Activated B cell treated with CpG ODN at 0.5 μM for 24 hours (primary cell): Measurements from ENCODE around the gene NDUFAF2. TPM values are rescaled to one million over a fixed set of nuclear protein-coding genes. Genes with fewer than 3 reads are reported as not detected.

ENCODE experiments used
- ATAC-seq: fragments of 200-7000 bp; cut with Tn5 transposase; one replicate; pipeline ENCODE4 v1.10.0; 2021; ENCODE audit warnings: low read depth, mild to moderate bottlenecking, moderate library complexity
- CTCF ChIA-PET: fragments of 350-600 bp; sonication (Branson Sonifier 250); formaldehyde crosslinking; loops from one replicate; lab custom pipeline; 2021; ENCODE audit warnings: antibody characterized with exemption; lab: Charles Lee
- POLR2A ChIA-PET: fragments of 350-600 bp; sonication (Branson Sonifier 250); formaldehyde crosslinking; loops from one replicate; lab custom pipeline; 2021; ENCODE audit warnings: antibody characterized with exemption; lab: Charles Lee
- DNase-seq: peaks from one replicate; pipeline ENCODE4 v3.0.0; 2022
- H3K27ac Mint-ChIP-seq: one replicate; pipeline ENCODE4 v1.8.0; 2020; ENCODE audit warnings: mixed read lengths
- H3K27me3 Mint-ChIP-seq: one replicate; pipeline ENCODE4 v1.8.0; 2021; ENCODE audit warnings: mixed read lengths
- H3K36me3 Mint-ChIP-seq: one replicate; pipeline ENCODE4 v1.8.0; 2021; ENCODE audit warnings: low read depth, mixed read lengths
- H3K4me1 Mint-ChIP-seq: one replicate; pipeline ENCODE4 v1.8.0; 2021; ENCODE audit warnings: mixed read lengths
- H3K4me3 Mint-ChIP-seq: one replicate; pipeline ENCODE4 v1.8.0; 2020; ENCODE audit warnings: mild to moderate bottlenecking, mixed read lengths
- H3K9me3 Mint-ChIP-seq: one replicate; pipeline ENCODE4 v1.8.0; 2020; ENCODE audit warnings: mixed read lengths
- CTCF ChIP-seq: fragments of 200-600 bp; IDR thresholded peaks from one replicate; pipeline ENCODE4 v1.8.0; 2022; ENCODE audit warnings: antibody characterized with exemption, mild to moderate bottlenecking
- intact Hi-C: fragments of 100-400 bp; cut with micrococcal nuclease; formaldehyde crosslinking; loops from one replicate; pipeline ENCODE4 v1.15.1; 2024
- total RNA-seq: library from RNA; stranded (reverse); gene quantifications from 2 replicates; pipeline ENCODE4 v1.2.3, GENCODE V29; 2022

Gene NDUFAF2
- total RNA-seq, 1 donor from 2014 or later, result 13.1 TPM

GRCh38 chr5:61098251-61098995 is 153.4 kb downstream of the NDUFAF2 start:
- Mint-ChIP-seq H3K27me3 (no peaks in the 10 kb centered on the region), H3K27ac (no peak overlapping the region), H3K4me3 (no peak overlapping the region), H3K9me3 (peaks cover 7% of the 10 kb centered on the region), H3K36me3 (peaks cover 23% of the 10 kb centered on the region), H3K4me1 (no peaks in the 10 kb centered on the region)
- CTCF ChIA-PET, result no interaction called here
- DNase-seq (no peak), ATAC-seq (no peak)
- intact Hi-C loops, result no loop called here
- no peak for TF ChIP-seq CTCF
- POLR2A ChIA-PET, result no interaction called here

GRCh38 chr5:61100437-61100836 is 155.4 kb downstream of the NDUFAF2 start:
- no peak for ATAC-seq
- H3K36me3 Mint-ChIP-seq, result peaks cover 21% of the 10 kb centered on the region
- no peak for DNase-seq
- no peak overlapping the region for H3K27ac Mint-ChIP-seq
- no peak for TF ChIP-seq CTCF
- H3K27me3 Mint-ChIP-seq, result no peaks in the 10 kb centered on the region
- H3K9me3 Mint-ChIP-seq, result peaks cover 7% of the 10 kb centered on the region
- intact Hi-C loops, result no loop called here
- ChIA-PET CTCF (no interaction called here), POLR2A (no interaction called here)
- no peaks in the 10 kb centered on the region for H3K4me1 Mint-ChIP-seq
- H3K4me3 Mint-ChIP-seq, result no peak overlapping the region

- ATAC-seq, result no peak
- no peak for DNase-seq
- Mint-ChIP-seq H3K36me3 (peaks cover 7% of the 10 kb centered on the region), H3K27me3 (no peaks in the 10 kb centered on the region), H3K4me1 (no peaks in the 10 kb centered on the region), H3K4me3 (no peak overlapping the region), H3K9me3 (peaks cover 18% of the 10 kb centered on the region), H3K27ac (no peak overlapping the region)
- intact Hi-C loops, result no loop called here
- ChIA-PET POLR2A (no interaction called here), CTCF (no interaction called here)
- TF ChIP-seq CTCF, result no peak
Observed at GRCh38 chr5:61114441-61114840, 169.4 kb downstream of the NDUFAF2 start.

- ATAC-seq (no peak), DNase-seq (no peak)
- ChIA-PET POLR2A (no interaction called here), CTCF (no interaction called here)
- TF ChIP-seq CTCF, result no peak
- Mint-ChIP-seq H3K4me3 (no peak overlapping the region), H3K27me3 (no peaks in the 10 kb centered on the region), H3K27ac (no peak overlapping the region), H3K36me3 (peaks cover 7% of the 10 kb centered on the region), H3K4me1 (no peaks in the 10 kb centered on the region), H3K9me3 (peaks cover 15% of the 10 kb centered on the region)
- intact Hi-C loops, result no loop called here
Observed at GRCh38 chr5:61115968-61116367, 171.0 kb downstream of the NDUFAF2 start.

GRCh38 chr5:61119066-61119465 is 174.1 kb downstream of the NDUFAF2 start:
- DNase-seq, result no peak
- Mint-ChIP-seq H3K9me3 (peaks cover 4% of the 10 kb centered on the region), H3K4me3 (no peak overlapping the region), H3K4me1 (no peaks in the 10 kb centered on the region), H3K36me3 (peaks cover 6% of the 10 kb centered on the region), H3K27ac (no peak overlapping the region), H3K27me3 (no peaks in the 10 kb centered on the region)
- ChIA-PET POLR2A (no interaction called here), CTCF (no interaction called here)
- no peak for ATAC-seq
- intact Hi-C loops, result no loop called here
- no peak for TF ChIP-seq CTCF
